ENCODE measurements around the gene SSU72.
"Not testable (repeated sequence)": the region's sequence is repeated elsewhere in the genome, so short reads cannot be mapped to it uniquely, and the experiment has no call there.

Gene SSU72

DNA sequence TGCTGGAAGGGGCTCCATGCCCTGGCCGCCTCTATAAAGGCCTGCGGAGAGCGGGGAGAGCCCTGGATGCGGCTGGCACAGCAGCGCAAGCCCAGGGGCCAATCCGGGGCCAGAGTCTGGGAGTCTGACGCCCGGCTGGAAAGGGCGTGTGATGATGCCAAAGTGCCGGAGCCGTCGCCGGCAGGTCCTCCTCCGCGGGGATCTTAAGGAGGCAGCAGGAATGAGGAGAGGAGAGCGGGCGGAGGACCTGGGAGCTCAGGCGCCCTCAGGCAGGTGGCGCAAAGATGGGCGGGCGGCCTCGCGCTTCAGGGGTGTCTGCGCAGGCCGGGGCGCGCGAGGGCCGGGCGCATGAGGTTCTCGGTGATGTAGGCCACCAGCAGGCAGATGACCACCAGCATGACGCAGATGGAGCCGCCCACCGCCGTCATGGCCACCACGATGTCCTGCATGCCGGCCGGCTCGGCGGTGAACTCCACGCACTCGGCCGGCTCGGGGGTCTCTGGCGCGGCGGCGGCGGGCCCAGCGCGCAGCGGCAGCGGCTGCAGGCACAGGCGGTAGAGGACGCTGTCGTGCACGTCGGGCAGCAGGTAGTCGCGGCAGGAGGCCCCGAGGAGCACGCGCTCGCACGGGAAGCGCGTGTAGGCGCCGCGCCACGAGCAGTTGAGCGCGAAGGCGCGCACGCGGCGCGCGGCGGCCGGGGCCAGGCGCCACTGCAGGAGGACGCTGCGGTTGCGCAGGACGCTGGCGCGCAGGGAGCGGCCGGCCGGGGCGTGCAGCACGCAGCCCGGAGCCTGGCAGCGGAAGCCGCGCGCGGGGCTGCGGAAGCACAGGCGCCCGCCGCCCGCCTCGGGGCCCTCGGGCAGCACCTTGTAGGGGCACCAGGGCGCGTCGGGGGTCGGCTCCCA, 24.6 kb upstream of the SSU72 start:
- H3K4me3 ChIP-seq (ENCODE audit: low read depth, low read length): peak overlapping the region; percentile 22
- no peak for DNase-seq (ENCODE audit: low read depth)
- TF ChIP-seq, protein P1, sequence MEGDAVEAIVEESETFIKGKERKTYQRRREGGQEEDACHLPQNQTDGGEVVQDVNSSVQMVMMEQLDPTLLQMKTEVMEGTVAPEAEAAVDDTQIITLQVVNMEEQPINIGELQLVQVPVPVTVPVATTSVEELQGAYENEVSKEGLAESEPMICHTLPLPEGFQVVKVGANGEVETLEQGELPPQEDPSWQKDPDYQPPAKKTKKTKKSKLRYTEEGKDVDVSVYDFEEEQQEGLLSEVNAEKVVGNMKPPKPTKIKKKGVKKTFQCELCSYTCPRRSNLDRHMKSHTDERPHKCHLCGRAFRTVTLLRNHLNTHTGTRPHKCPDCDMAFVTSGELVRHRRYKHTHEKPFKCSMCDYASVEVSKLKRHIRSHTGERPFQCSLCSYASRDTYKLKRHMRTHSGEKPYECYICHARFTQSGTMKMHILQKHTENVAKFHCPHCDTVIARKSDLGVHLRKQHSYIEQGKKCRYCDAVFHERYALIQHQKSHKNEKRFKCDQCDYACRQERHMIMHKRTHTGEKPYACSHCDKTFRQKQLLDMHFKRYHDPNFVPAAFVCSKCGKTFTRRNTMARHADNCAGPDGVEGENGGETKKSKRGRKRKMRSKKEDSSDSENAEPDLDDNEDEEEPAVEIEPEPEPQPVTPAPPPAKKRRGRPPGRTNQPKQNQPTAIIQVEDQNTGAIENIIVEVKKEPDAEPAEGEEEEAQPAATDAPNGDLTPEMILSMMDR (conservative IDR thresholded peaks at IDR 0.05; ENCODE audit: low read depth, low read length): peak; percentile 4

DNA sequence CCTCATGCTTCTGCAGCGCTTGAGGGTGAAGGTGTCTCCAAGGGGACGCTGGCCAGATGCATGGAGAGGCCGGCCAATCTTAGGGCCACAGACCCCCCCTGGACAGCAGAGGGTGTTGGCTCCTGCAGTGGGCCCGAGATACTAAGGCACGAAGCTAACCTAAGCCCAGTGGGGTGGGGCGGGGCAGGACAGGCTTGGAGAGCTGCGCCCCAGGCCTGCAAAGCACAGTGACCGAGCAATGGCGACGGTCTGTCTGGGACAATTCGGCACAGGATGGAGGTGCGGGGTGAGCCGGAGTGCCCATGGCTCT, 24.0 kb upstream of the SSU72 start:
- TF ChIP-seq, protein P1 (conservative IDR thresholded peaks at IDR 0.05; ENCODE audit: low read depth, low read length): no peak
- no peak for DNase-seq (ENCODE audit: low read depth)
- H3K4me3 ChIP-seq (ENCODE audit: low read depth, low read length): no peak overlapping the region

DNA sequence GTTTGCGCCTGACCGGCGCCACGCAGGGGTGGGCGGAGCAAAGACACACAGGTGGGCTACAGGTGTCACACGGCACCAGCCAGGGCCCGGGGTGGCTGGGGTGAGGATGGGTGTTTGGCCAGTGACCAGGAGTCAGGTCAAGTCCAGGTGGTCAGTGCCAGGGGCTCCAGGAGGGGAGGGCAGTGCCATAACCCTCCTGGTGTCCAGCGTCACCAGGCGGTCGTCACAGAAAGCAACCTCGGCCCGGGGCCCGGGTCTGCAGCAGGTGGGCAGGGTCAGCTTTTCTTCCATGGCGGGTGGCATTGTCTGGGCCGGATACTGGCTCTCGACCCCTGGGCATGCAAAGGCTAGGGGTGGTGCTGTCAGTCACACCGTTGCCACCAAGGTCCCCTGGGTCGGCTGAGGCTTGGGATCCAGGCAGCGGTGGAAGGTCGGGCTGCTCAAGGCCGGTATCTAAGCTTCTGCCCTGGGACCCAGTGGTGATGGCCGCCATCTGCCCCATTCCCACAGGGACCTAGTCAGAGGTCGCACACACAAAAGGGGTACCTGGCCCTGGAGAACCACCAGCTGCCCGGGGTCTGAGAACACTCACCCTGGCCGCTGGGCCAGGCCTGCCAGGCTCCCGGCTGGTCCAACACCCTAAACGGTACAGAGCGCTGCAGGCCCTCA, 23.5 kb upstream of the SSU72 start:
- TF ChIP-seq, protein P1 (conservative IDR thresholded peaks at IDR 0.05; ENCODE audit: low read depth, low read length): no peak
- no peak for DNase-seq (ENCODE audit: low read depth)
- H3K4me3 ChIP-seq (ENCODE audit: low read depth, low read length): no peak overlapping the region

DNA sequence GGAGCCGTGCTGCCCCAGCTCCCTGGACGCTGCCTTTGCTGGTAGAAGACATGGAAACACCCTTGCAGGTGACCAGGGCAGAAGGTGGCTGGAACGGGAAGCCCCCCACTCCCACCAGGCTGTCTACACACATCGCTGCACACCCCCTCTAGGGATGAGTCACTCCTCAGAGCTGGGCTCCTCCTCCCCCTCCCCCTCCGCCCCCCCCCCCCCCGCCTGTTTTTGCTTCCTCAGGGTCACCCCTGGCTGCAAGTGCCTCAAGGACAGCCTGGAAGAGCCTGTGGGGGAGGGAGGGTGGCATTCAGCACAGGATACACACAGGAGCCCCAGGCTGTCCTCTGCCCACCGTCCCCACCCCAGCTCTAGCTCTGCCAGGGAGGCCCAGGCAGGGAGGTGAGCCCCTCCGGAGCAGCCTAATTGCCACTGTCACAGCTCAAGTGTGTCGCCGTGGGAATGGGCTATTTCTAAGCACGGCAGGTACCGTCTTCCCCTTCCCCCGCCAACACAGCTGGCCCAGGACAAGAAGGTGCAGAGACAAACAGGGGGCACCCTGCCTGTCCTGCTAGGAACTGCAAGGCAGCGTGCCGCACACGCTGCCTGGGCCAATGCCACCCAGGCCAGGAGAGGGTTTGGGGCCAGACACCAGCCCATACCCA, 22.7 kb upstream of the SSU72 start:
- no peak for DNase-seq (ENCODE audit: low read depth)
- no peak overlapping the region for H3K4me3 ChIP-seq (ENCODE audit: low read depth, low read length)
- TF ChIP-seq, protein P1 (conservative IDR thresholded peaks at IDR 0.05; ENCODE audit: low read depth, low read length): peak; percentile 49

DNA sequence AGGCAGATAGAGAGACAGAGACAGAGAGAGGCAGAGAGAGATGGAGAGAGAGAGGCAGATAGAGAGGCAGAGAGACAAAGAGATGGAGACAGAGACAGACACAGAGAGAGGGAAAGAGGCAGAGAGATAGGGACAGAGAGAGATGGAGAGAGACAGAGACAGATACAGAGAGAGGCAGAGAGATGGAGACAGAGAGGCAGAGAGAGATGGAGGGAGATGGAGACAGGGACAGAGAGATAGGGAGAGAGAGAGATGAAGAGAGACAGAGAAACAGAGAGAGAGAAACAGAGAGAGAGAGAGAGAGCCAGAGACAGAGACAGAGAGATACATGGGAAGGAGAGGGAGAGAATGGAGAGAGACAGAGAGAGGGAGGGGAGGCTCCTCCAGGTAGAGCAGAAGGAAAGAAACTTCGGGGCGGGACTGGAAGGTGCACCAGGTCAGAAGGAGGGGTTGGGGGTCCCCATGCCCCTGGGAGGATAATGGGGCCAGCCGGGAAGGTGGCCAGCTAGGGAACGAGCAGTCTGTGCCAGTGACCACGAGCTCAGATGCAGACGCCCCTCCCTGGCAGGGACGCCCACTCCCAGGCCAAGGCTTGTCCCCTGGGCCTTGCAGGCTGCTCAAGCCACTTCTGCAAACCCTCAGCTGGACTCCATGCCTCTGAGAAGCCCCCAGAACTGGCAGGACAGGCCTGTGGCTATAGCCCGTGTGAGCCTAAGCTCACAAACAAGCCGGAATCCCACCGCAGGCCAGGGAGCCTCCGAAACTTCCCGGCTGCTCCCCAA, 22.0 kb upstream of the SSU72 start:
- no peak overlapping the region for H3K4me3 ChIP-seq (ENCODE audit: low read depth, low read length)
- TF ChIP-seq, protein P1 (conservative IDR thresholded peaks at IDR 0.05; ENCODE audit: low read depth, low read length): no peak
- no peak for DNase-seq (ENCODE audit: low read depth)

DNA sequence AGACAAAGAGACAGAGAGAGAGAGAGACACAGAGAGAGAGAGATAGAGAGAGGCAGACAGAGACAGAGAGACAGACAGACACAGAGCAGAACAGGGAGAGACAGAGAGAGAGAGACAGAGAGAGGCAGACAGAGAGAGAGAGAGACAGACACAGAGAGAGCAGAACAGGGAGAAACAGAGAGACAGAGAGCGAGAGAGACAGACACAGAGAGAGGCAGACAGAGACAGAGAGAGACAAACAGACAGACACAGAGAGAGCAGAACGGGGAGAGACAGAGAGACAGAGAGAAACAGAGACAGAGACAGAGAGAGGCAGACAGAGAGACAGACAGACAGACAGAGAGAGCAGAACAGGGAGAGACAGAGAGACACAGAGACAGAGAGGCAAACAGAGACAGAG, 20.7 kb upstream of the SSU72 start:
- H3K4me3 ChIP-seq (ENCODE audit: low read depth, low read length); DNase-seq (ENCODE audit: low read depth): not testable (repeated sequence)
